NCI-H510A (cell line): Measurements from ENCODE around the gene NWD2.

Experiments used
- DNase-seq: peaks from one replicate; lab custom pipeline; 2025; lab: John Stamatoyannopoulos, UW

NWD2 gene

DNA sequence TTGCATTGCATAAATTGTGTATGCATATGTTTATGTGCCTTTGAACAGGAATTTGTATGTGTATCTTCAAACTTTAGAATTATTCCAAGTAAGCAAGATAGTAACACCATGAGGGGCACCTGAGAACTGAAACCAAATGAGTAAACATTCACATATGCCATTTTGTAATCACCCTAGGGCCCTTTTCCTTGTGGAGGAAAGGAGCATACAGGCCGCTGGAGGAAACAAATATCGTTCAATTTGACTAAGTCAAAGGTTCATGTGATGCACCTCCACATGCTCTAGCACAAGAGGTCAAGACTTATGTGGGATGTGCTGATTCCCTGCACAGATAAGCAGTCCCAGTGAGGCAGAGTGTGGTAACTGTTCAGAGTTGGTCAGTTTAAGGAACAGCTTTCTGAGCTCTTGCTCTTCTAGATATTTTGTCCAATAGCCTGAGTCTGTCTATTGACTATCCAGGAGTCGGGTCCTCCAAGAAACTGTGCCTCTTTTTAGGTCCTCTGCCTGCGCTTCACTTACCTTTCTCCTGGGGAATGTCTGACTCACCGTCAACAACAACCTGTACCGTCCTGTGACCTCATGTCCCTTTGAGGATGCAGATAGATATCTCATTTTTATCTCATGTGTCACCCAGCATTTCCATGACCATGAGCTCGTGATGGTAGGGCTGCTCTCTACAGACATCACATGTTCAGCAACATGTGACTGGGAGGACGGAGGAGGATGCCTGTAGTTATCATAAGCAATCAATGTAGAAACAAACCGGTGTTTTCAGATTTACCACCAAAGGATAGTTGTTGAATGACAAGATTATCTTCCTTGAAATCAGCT lies 196.9 kb downstream of the NWD2 start:
- no peak for DNase-seq

DNA sequence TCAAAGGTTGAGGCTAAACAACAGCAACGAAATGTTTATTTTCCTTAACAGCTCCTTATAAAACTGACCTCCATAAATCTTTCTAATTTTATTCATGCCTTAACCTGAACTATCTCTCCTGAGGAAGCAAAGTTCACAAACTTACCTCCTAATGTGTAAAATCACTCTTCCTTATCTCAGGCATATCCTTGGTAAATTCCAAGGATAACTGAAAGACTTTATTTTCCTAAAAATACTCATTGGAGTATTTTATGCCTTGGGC lies 197.4 kb downstream of the NWD2 start:
- no peak for DNase-seq

DNA sequence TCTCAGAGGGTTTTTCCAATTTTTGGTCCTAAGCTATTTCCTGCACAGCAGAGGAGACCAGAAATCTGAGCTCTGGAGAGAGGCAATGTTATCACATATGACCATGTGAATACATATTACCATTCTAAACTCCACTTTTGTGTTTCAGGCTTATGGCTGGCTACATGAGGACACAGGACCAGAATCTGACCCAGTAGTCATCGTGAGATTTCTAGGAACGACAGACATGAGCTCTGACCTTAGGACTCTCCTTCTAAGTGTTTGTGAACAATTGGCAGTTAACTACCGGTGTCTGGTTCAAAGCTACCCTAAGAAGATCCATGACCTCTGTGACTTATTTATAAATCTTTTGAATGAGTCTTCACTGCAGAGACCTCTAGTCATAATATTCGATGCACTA lies 198.6 kb downstream of the NWD2 start:
- DNase-seq = no peak

DNA sequence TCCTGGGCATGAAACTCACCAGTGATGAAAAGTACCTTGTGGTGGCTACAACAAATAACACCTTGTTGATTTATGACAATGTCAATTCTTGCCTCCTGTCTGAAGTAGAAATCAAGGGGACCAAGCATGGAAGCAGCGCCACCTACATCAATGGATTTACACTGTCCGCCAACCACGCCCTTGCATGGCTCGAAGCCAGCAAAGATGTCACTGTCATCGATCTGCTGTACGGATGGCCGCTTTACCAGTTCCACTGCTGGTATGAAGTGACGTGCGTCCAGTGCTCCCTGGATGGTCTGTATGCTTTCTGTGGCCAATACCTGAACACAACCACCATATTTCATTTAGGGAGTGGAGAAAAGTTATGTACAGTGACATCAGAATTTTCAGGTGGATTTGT lies 200.5 kb downstream of the NWD2 start:
- no peak for DNase-seq

DNA sequence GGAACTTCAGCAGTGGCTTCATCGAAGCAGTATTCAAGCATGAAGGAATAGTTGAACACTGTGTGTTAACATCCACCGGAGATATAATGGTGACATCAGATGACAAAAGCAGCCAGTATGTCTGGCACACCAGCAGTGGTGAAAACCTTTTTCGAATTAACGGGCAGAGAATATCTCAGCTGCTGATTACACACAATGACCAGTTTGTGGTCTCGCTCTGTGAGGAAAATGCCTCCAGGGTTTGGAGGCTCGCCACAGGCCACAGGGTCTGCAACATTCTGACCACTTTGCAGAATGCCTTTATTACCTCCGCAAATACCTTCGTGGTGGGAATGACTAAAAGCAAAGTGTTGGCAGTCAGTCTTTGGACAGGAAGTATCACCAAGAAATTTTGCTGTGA lies 201.5 kb downstream of the NWD2 start:
- DNase-seq = no peak

DNA sequence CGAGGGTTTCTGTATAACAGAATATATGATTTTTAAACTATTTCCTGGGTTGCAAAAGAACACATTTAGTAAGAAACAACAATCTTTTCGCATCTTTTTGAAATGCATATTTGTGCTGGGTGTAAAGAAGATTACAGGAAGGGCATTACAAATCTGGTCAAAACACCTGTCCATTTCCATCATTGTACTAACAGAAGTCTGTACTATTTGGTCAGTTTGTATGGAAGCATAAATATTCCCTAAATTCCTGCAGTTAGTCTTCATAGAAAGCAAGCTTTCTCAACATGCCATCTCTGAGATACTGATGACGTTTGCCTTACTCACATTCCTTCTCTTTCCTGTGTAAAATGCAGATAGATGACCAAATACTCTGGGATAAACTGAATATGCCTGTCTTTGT lies 203.3 kb downstream of the NWD2 start:
- no peak for DNase-seq

DNA sequence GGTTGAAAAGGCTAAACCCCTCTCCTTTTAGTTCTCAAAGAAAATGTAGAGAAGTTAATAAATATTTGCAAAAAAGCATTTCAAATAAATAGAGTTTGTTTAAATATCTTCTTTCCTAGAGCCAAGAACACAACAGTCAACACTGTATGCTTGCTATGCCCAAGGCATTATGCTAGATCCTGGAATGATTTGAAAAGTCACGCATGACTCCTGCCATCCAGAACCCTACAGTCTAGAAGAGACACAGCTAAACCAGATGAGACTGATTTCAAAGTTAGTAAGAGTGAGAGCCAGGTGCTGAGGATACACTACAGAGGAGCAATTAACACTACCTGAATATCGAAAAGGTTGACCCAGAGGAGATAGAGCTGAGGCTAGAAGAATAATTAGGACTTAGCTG lies 205.8 kb downstream of the NWD2 start:
- no peak for DNase-seq

DNA sequence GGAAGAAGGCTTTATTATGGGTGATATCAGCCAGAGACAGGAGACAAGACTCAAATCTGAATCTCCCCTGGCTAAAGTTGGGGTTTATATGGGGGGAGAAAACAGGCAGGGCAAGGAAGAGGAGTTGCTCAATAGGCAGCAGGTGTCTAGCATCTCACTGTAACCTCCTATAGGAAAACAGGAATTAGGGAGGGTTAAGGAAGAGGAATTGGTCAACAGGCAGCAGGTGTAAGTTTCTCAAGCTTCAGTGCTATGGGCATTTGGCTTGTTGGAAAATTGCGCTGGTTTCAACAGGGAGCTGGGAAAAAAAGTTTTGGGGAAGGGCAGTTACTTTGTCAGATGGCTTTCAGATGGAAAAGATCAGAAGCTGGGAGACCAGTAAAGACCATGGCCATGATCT lies 206.4 kb downstream of the NWD2 start:
- no peak for DNase-seq

DNA sequence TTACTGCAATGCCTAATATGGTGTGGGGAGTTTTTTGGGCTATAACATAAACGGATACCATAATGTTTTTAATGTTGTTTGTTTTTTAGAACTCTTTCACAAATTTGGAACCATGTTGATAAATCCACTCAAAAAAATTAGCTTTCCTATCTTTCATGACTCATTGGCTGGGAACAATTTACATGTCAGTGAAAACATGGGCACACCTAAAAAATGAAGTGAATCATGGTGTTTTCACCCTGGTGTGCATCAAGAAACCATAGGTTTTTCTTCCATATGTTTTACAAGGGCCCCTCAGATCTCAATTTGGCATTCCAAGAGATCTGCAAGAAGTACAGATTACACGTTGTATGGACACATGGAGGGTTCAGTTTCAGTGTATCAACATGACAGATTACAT lies 207.1 kb downstream of the NWD2 start:
- no peak for DNase-seq

DNA sequence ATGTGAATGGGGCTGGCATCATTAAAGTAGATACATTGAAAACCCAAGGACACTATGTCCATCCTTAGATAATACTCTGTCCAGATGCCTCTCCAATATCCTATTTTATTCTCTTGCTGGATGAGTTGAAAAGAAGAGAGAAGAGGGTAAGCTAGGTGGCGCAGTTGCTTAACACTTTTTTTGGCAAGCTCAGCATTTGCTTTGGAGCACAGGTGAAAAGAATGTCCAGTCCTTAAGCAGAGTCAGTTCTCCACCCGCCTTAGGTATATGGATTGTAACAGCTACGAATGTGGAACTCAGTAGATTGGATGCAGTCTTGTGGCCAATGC lies 208.4 kb downstream of the NWD2 start:
- DNase-seq = peak; percentile 67

DNA sequence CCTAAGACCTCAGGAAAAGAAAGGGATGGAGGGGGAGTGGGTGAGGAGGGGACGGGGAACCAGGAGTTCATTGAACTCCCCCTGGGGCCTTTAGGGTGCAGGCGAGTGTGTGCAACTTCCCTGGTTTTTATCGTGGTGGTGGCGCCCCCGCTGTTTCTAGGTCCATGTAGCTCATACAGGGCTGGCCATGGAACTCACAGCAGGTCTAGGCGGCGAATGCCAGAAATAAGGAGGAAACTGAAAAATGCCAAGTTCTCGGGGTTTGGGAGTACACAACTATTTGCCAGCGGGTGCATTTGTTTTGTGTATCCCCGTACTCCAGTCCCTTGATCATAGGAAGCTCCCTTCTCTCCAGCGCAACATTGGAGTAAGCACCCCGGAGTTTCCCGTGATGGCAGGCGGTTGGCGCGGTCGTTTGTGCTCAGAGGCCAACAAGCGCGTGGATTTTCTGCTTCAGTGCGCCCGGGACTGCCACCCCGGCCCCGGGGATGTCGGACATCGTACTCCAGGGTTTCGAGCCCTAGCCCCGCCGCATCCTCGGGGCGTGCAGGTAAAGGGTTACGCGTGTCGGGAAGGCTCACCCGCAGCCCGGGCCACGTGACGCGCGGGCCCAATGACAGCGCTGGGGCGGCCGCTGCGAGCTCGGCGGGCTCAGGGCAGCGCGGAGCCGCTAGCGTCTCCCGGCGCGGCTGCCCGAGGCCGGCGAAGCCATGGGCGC lies 208.9 kb downstream of the NWD2 start:
- peak; percentile 10 for DNase-seq

DNA sequence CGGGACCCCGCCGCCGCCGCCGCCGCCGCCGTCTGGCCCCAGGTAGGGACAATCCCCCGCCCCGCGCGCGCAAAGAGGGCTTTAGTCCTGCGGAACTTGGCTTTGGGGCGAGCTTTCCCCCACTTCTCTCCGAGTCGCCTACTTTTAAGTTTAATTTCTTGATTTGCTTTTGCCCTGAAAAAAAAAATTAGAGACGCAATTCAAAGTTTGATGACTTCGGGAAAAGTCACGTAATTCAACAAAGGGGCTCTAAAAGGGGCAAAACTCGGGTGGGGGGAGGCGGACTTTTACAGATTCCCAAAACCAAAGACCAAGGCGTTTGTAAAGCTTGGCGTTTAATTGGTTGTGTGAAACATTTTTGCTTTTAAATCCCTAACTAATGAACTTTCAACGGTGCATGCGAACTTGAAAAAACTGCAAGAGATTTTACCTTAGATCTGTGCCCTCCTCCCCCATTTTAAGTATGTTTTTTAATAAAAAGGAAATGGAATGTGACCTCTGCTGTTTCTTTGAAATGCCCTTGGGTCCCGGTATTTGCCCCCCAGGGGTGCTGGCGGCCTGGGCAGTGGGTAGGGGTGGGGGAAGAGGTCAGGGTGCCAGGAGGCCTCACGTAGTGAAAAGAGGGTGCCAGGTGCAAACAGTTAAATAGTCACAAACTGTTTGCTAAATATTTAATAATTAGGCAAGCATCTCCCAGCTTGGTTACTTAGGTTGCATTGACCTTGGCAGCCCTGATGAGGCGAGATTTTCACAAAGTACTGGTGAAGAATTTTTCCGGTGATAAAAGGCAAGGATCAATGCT lies 209.7 kb downstream of the NWD2 start:
- DNase-seq = no peak

DNA sequence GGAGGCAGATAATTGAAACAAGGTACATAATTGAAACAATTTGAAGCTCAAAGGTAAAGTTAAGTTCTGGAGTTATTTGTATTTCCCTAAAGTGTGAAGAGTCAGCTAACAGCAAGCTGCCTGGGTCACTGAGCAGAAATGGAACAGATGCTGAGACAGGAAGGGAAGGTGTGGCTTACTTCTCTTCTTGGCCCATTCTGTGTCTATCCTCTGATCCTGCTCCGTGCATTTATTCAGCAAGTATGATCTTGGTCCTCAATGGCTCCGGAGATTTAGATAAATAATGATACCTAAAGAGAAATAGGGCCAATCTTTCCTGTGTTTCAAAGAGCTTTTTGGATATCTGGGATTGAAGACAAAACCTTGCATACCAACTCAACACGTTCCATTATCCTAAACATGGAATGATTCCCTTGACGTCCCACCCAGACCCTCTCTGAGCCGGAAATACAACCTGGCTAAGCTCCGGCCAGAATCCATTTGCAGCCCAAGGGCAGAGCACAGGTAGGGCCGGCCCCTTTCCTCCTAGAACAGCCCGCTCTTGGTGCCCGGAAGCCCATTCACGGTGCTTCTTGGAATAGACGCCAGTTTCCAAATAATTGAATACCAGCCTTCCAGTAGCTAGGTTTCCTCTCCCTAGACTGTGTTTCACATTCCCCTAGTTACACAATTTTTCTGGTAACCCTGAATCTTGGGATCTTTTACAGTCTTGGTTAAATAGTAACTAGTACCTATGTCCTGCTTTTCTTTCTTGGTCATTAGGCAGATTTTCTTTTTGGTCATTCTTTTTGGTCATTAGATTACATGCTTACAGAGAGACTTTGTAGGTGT lies 211.0 kb downstream of the NWD2 start:
- DNase-seq = no peak

DNA sequence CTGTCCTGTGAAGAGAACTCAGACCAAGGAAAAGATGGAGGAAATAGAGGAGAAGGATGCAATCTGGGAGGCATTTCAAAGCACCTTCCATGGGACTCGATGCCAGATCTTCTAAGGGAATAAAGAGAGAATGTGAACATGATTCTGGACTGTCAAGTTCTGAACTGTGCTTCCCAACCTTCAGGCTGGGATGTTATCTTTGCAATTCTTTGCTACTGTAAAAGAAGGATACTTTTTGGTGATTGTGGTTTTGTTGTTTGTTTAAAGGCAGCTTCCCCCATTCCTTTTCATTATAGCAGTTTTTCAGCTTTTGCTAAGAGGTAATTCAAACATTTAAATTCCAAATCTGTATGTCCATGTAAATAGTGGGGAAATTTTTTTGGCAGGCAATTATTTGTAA lies 217.3 kb downstream of the NWD2 start:
- DNase-seq = no peak

DNA sequence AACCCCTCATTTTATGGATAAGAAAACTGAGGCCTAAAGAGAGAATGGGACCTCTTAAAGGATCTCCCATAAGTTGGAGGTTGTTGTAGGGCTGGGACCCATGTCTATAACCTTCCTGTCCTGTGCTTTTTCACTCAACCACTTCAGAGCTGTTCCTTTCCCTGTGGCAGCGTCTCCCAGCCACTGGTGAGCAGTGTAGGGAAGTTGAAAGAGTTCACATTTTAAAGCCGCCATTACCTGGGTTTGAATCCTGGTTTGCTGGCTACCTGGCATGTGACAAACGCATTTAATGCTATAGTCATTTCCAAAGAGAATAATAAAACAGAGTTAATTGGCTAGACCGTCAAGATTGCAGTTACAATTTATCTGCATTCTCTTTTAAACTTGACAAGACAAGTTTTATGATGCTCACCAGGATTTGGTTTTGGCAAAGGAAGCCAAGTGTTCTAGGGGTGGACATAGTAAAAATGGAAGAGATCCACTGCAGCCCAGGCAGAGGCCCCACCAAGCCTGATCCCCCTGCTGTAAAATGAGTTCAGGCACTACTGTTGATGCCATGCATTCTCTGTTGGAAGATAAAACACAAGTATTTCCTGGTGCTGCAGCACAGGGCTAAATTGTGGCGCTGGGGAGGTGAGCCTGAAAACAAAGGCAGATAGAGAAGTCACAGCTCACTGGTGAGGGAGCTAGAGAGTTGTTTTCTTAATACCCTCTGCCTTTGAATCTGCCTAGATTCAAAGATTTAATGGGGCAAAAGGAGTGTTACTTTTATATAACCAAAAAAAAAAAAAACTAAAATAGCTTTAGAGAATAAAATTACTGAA lies 218.7 kb downstream of the NWD2 start:
- no peak for DNase-seq

DNA sequence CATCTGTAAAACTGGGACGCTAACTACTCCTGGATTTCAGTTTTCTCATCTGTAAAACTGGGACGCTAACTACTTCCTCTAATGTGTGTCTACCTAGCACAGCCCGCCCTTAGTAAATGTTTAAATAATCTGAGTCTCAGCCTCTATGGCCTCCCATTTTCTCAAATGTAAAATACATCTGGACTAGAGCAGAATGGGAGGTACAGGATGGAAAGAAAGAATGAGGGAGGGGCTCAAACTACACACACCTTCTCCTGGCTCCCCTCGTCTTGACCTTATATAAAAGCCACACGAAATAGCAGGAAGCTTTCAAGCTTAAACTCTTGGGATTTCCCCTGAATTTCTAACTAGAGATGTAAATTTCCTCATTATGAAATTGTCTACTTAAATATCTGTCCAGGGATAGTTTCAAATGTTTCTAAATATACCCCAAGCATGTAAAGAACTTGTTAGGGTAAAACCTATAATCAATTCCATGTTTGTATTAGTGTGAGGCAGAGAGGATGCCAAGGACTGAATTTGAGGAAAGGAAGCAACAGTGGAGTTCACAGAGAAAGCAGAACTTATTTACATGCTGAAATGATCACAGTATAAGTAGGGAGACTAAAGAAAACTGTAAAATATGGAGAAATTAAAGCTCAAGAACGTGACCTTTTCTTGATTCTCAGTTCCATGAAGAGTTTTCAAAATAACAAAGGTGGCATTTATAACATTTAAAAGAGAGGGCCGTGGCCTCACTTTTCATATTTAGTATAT lies 220.0 kb downstream of the NWD2 start:
- DNase-seq = no peak

DNA sequence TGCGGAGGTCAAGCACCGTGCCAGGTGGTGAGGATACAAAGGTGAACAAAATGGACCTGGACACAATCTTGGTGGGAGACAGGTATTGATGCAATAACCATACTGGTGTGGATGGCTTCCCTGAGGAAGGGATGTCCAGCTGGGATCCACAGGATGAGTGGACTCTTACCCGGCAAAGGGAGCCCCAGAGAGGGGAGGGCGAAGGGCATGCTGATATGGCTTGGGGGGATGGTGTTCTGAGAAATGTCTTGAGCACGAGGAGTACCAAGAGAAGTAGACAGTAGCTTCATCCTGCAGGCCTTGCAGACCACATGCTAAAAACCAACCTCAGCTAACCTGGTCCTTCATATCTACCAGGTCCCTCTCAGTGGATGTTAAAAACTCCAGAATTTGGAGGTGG lies 220.8 kb downstream of the NWD2 start:
- no peak for DNase-seq

DNA sequence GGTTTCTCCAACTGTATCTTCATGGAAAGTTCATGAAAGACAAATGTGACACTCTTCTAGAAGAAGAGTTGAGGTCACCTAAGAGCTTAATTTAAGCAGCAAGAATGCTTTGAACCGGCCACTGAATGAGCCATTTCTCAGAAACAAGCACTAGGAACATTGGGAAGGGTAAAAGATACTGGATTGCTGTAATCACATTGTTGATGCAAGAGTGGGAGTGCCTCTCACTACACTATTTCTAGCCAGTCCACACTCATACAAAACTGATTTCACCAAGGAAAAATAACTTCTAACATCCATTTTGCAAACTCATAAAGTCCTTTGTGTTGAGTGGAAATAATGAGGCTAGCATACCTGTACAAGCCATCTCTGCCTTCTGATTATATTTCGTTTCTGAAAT lies 221.3 kb downstream of the NWD2 start:
- DNase-seq = no peak

DNA sequence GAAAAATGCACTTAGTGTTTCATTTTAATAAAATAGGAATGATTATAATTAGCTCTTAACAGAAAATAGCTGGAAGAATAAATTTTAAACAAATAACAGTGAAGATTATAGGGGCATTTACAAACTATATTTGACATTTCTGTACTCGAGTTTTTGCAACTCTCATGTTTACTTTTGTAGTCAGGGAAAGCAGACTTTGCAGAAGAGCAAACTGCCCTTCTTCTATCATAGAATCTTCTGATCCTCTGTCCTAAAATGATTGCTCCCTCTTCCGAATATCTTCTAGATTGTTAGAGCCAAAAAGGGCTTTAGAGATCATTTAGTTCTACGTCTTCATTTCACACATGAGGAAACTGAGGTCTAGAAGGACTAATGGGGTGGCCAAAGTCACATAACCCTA lies 222.7 kb downstream of the NWD2 start:
- no peak for DNase-seq

DNA sequence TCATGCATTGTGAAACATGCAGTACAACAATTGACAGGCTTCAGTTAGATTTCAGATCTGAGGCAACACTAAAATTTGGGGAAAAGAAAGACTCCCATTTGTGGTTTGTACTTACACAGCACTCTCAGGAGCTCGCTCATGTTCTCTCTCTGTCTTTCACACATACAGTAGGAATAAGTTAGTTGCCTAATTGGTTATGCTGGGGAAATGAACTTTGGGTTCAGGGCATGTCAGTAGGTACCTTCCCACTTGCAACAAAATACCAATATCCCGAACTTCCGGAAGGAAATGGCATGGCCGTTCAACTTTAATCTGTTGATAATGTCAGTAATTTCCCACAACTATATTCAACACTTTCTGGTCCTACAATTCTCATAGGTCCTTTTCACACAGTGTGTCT lies 223.3 kb downstream of the NWD2 start:
- no peak for DNase-seq

DNA sequence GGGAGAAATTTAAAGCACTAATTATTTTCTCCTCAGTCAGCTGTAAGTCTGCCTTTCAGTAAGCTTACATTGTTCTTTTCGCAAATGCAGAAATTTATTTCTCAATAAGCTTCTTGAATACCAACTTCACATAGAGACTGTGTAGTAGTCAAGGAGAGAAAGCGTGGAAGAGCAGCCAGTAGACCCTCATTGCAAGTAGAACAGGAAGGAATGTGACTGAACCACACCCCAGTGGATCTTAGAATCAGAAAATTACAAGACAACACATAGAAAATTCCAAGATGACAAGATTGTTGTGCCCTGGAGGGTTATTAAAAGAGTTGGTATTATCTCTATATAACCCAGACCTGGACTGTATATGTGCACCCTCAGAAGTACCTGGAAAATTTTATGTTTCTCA lies 224.7 kb downstream of the NWD2 start:
- no peak for DNase-seq
